GM18870 (cell line): ENCODE measurements around the gene CTBP1.

Source experiments
- ATAC-seq: cut with Tn5 transposase; IDR thresholded peaks from one replicate; pipeline ENCODE4 v1.9.1; 2021; ENCODE audit warnings: moderate library complexity; ENCODE audit not compliant: unreplicated experiment

CTBP1 gene

DNA sequence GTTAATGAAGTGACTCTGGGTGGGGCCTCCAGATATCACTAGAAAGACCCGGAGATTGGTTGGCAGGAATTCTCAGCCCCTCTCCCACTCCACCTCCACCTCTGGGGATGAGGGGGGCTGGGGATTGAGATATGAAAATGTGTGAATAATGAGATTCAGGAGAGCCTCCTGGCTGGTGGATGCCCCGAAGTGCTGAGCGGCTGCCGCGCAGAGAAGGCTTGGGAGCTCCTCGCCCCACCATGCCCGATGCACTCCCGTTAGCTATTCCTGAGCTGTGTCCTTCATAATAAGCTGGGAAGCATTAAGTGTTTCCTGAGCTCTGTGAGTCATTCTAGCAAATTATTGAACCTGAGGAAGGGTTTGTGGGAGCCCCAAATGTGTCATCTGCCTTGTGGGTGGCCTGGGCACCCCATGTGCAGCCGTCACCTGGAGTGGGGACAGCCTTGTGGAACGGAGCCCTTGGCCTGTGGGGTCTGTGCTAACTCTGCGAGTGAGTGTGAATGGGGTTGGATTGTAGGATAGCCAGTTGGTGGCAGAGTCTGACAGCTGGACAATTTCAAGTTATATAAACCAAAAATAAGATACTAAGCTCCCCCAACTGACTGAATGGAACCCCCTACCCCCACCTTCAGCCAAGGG, 36.3 kb upstream of the CTBP1 start:
- ATAC-seq = no peak

DNA sequence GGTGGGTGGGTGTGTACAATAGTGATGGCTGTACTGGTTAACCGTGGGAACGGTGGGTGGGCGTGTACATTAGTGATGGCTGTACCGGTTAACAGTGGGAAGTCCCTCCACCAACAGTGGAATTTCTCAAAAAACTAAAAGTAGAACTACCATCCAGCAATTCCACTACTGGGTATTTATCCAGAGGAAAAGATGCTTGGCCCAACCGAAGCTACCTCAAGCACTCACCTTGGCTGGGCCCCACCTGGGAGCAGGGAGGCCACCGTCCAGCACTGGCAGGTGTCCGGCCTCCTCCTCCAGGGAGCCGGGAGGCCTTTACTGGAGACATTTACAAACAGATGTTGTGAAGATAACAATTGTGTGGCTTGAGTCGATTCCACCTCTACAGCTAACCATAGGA, 34.8 kb upstream of the CTBP1 start:
- no peak for ATAC-seq

DNA sequence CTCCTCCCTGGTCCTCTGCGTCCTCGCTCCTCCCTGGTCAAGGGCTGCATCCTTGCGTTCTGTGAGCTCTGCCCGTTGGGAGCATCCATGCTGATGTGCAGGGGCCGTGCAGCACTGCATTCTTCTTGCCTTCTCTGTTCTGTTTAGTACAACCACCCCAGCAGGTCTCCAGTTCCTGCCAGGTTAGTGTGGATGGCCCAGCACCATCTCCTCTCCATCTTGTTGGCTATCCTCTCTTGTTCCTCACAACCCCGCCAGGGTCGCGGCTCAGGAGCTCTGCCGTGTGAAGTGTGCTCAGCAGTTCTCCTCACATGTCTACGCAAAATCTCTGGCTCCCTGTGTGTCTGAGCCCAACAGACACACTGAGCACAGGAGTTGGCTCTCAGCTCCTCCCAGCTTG, 30.3 kb upstream of the CTBP1 start:
- no peak for ATAC-seq

DNA sequence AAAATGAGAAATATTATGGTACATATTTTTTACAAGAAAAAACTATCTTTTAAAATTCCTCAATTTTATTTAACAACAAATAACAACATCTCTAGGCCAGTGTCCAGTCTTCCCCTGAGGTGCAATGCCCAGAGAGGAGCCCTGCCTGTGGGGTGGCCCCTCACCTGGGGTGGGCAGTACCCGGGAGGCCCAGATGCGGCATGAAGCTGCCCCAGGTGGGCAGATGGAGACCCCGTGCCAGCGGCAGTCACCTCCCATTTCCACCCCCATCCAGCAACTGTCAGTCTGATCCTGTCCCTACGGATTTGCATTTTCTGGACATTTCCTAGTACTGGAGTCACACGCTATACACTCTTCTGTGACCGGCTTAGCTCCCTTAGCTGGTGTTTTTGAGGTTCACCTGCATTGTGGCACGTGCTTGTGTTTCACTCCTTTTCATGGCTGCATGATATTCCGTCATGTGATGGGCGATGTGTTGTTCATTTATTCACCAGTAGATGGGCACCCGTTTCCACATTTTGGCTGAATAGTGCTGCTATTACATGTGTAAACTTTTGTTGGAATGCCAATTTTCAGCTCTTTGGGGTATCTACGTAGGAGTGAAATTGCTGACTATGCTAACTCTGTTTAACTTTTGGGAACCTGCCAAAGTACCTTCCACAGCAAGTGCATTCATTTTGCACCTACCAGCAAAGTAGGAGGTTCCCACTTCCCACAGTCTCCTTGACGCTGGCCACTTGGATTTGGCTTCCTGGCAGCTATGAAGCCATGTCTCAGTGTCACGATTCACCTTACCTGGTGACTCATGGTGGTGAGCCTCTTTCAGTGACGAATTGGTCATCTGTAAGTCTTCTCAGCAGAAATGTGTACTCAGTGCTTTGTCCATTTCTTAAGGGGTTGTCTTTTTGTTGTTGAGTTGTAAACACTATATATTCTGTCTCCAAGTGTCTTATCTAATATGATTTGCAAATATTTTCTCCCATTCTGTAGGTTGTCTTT, 29.0 kb upstream of the CTBP1 start:
- no peak for ATAC-seq

DNA sequence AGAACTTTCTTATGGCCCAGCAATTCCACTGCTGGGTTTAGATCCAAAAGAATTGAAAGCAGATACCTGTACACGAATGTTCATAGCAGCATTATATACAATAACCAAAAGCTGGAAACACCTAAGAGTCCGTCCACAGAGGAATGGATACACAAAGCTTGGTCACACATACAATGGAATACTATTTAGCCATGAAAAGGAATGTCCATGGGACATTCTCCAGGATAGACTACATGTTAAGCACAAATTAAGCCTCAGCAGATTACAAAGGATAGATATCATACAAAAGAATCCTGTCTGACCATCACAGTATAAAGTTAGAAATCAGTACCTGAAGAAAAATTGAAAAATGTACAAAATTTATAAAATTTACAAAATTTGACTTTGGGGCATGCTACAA, 28.1 kb upstream of the CTBP1 start:
- no peak for ATAC-seq

DNA sequence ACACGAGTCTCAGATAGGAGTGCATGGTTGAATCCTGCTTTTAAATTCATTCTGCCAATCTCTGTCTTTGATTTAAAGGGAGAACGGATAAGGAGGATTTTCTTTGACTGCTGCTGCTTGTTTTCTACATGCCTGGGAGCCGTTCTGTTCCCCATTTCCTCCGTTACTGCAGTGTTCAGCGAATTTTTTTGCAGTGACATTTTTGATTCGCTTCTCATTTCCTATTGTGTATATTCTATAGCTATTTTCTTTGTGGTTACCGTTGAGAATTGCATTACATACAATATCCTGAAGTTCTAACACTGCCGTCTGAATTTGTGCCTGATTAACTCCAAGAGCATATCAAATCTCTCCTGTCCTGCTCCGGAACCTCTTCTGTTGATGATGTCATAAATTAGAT, 25.9 kb upstream of the CTBP1 start:
- ATAC-seq = no peak

DNA sequence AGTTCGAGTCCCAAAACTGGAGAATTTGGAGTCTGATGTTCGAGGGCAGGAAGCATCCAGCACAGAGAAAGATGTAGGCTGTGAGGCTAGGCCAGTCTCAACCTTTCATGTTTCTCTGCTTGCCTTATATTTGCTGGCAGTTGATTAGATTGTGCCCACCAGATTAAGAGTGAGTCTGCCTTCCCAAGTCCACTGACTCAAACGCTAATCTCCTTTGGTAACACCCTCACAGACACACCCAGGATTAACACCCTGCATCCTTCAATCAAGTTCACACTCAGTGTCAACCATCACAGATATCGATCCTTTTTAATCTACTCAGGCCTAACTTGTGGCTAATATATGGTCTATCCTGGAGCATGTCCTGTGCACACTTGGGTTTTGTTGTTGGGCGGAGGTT, 22.8 kb upstream of the CTBP1 start:
- no peak for ATAC-seq

DNA sequence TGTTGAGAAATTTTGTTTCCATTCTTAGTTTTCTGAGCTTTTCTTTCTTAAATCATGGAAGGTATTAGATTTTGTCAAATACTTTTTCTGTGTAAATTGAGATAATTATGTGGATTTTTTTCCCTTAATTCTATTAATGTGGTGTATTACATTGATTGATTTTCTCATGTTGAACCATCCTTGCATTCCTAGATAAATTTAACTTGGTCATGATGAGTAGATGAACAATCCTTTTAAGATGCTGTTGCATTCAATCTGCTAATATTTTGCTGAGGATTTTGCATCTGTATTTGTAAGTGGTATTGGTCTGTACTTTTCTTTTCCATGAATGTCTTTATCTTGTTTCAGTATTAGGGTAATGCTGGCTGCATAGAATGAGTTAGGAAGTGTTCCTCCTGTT, 20.3 kb upstream of the CTBP1 start:
- ATAC-seq = no peak

DNA sequence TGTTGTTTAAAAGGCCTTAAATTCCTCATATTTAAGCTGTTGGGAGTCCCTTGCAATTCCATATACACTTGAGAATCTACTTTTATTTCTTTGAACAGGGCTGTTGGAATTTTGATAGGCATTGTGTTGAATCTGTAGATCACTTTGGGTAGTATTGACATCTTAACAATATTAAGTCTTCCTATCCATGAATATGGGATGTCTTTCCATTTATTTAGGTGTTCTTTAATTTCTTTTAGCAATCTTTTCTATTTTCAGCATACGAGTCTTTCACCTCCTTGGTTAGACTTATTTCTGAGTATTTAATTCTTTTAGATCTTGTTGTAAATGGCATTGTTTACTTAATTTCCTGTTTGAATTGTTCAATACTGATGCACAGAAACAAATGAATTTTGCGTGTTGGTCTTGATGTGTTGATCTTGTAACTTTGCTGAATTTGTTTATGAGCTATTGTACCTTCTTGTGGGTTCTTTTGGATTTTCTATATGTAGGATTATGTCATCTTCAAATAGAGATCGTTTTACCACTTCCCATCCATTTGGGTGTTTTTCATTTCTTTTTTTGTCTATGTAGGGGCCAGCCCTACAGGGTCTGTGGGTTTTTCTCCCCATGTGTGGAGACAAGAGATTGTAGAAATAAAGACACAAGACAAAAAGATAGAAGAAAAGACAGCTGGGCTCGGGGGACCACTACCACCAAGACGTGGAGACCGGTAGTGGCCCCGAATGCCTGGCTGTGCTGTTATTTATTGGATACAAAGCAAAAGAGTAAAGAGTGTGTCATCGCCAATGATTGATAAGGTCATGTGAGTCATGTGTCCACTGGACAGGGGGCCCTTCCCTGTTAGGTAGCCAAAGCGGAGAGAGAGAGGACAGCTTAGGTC, 18.2 kb upstream of the CTBP1 start:
- ATAC-seq = no peak

DNA sequence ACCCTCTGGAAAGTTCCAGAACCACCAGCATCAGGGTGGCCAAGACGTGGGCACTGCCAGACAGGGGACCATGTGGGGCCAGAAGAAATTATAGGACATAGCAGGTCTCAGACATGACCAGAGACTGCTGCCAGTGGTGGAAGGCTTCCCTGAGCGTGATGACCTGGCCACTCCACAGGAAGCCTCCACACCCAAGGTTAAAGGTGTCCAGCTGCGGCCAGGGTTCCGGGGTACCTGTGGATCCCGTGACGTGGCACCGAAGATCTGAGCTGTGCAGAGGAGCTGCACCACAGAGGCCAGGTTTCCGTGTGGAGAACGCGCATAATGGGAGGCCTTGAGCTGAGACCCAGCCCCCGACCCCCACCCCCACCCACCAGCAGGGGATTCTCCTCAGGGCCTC, 16.4 kb upstream of the CTBP1 start:
- no peak for ATAC-seq

DNA sequence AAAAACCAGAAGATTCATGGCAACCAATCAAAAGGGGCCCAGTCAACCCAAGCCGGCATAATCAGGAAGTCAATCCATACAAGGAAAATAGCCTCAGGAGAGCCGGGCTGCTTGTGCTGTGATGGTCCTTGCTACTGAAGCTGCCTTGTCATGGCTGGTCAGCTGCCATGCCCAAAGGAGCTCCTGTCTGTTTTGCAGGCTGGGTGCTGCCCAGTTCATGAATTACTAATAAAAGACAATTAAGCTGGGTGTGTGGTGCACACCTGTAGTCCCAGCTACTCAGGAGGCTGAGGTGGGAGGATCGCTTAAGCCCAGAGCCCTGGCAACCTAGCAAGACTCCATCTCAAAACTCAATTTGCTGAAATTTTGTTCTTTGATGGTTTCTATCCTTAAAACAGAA, 16.0 kb upstream of the CTBP1 start:
- ATAC-seq = no peak

DNA sequence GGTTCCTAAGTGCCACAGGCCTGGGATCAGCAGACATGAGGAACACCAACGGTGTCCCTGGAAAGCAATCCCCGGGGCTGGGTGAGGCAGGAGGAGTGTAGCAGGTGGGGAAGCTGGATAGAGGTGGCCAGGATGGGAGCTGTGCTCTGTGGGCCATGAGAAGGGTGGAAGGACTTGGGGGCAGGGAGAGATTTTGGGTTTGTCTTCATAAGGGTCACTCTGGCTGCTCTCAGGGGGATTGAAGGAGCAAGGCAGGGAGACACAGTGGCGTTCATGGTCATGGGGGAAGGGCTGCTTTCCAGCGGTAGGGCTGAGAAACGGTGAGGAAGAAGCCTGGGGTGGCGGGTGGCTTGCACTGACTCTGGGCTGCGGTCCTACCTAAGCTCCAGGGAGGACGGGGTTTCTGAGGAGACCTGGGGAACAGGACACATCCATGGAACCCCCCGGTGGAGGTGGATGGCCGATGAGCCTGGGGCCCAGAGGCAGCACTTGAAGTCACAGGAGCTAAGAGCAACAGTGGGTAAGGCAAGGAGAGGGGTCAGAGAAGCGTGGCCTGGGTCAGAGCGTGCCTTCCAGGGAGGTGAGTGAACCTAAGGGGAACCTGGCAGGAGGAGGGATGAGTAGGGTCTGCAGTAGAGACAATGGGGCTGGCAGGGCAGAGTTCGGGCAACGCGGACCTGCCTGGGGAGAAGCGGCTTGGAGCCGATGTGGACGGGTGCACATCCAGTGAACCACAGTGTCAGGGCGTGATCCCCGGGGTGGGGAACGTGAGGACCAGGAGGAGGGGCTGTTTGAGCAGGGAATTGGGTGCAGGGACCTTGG, 12.4 kb upstream of the CTBP1 start:
- ATAC-seq = no peak

DNA sequence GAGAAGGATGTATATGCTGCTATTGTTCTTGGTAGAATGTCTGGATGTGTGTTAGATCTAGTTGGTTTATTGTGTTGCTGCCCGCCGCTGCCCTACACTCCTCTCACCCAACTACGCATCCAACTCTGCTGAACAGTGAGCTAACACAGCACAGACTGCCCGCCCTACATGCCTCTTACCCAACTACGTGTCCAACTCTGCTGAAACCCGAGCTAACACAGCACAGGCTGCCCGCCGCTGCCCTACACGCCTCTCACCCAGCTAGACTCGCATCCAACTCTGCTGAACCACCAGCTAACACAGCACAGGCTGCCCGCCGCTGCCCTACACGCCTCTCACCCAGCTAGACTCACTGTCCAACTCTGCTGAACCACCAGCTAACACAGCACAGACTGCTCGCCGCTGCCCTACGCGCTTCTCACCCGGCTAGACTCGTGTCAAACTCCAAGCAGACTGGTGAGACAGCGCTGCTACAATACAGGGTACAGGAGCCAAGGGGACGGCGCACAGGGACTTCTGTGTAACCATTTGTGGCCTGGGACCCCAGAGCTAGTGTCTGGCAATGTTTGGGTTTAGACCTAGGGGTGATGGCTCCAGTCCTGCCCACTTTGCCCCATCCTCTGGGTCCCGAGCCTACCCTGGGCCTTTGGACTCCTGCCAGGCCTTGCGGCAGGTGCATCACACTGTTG, 11.6 kb upstream of the CTBP1 start:
- no peak for ATAC-seq

DNA sequence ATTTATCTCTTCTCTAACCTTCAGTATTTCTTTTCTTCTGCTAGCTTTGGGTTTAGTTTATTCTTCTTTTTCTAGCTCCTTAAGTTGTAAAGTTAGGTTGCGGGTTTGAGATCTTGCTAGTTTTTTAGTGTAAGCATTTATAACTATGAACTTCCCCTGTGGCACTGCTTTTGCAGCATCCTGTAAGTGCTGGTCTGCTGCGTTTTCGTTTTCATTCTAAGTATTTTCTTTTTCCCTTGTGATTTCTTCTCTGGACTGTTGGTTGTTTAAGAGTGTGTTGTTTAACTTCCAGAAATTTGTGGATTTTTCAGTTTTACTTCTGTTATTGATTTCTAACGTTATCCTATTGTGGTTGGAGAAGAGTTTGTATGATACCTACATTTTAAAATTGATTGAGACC, 11.0 kb upstream of the CTBP1 start:
- ATAC-seq = no peak

DNA sequence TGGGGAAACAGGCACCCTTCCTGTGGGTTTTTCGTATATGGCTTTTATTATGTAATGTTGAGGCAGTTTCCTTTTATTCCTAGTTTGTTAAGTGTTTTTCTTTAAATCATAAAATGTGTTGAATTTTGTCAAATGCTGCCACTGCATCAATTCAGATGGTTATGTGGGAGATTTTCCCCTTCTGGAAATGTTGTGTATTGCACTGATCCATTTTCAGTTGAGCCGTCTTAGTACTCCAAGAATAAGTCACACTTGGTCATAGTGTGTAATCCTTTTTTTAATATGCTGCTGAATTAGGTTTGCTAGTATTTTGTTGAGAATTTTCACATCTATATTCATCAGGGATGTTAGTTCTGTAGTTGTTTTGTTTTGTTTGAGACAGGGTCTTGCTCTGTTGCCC, 9.5 kb upstream of the CTBP1 start:
- ATAC-seq = no peak

DNA sequence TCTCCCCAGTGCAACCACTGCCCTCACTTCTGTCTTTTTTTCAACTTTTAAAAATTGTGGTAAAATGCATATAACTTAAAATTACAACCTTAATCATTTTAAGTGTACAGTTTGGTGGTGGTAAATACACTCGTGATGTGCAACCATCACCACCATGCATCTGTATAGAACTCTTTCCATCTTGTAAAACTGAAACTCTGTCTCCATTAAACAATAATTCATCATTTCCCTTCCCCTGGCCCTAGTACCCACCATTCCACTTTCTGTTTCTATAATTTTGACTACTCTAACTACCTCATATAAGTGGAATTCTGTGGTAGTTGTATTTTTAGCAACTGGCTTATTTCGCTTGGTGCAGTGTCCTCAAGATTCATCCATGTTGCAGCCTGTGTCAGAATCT, 6.8 kb upstream of the CTBP1 start:
- no peak for ATAC-seq

DNA sequence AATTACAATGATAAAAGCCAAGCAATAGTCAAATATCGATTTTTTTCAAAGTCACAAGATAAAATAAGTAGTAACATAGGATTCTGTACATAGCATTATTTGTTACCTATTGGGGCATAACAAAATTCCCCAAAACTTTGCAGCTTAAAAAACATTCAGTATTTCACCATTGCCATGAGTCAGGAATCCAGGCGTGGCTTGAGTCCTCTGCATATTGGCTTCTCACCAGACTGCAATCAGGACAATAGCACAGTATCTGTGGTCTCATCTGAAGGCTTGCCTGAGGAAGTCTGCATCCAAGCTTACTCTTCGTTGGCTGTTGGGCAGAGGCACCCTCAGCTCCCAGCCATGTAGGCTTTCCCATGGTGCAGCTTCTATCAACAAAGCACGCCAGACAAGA, 6.2 kb upstream of the CTBP1 start:
- ATAC-seq = no peak

DNA sequence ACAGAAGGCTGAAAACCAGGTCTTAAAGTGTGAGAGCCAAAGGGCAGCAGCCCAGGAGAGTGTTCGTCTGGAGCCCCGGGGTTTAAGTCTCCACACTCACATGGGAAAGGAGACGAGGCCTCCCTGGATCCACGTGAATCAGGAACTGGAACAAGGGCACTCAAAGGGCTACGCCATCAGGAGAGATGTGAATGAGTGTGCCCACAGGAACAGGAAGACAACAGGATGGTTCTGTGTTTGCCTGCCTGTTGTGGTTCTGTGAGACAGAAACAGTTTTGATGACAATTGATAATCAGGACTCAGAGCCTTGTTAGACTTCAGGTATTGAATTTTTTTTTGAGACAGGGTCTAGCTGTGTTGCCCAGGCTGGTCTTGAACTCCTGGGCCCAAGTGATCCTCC, 4.9 kb upstream of the CTBP1 start:
- ATAC-seq = no peak

DNA sequence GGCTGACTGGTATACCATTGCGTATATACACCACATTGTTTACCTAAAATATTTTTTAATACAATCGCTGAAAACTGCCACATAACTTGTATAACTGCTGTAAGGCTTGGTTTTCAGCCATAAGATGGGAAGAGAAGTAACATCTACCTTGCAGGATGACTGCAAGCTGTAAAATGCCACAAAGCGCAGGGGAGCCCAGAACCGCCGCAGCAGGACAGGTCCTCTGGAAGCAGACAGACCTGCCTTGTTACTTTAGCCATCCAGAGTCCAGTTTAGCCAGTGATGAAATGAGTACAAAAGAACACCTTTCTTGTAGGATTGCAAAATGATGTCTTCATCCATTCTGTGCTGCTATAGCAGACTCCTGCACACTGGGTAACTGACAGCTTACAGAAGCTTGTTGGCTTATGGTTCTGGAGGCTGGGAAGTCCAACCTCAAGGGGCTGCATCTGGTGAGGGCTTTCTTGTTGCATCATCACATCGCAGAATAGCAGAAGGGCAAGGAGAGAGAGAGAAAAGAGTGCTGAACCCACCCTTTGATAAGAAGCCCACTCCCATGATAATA, 4.1 kb upstream of the CTBP1 start:
- no peak for ATAC-seq

DNA sequence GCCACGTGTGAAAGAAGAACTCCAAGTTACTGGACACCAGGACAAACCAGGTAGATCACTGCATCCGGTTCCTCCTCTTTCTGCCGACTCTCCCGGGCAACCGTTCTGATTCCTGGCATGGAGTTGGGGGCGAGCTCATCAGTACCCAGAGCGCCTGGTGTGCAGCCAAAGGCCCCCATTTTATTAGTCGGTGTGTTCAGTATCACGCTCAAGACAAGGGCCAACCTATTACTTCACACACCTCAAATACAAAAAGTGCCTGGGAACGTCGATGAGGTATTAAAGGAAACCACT, 2.8 kb upstream of the CTBP1 start:
- no peak for ATAC-seq
